H9 (cell line): Measurements from ENCODE around the gene ABHD5. TPM values are rescaled to one million over a fixed set of nuclear protein-coding genes. Genes with fewer than 3 reads are reported as not detected.

ENCODE experiments used
- DNase-seq: peaks from one replicate; pipeline ENCODE4 v3.0.0-alpha.2; 2017
- H2AFZ ChIP-seq: one replicate; pipeline ENCODE4 v1.6.1; 2013; ENCODE audit warnings: mild to moderate bottlenecking, low read length, control low read depth, moderate library complexity
- H2AK5ac ChIP-seq: 2 replicates; pipeline ENCODE4 v1.6.1; 2013; ENCODE audit warnings: low read length, control low read depth, mixed read lengths; ENCODE audit not compliant: insufficient read length
- H2BK120ac ChIP-seq: one replicate; pipeline ENCODE4 v1.6.1; 2013; ENCODE audit warnings: low read depth, mild to moderate bottlenecking, low read length, control low read depth, inconsistent platforms; ENCODE audit not compliant: poor library complexity, severe bottlenecking
- H2BK12ac ChIP-seq: 2 replicates; pipeline ENCODE4 v1.6.1; 2013; ENCODE audit warnings: low read length, control low read depth, mixed read lengths, low read depth; ENCODE audit not compliant: insufficient read length
- H2BK15ac ChIP-seq: 2 replicates; pipeline ENCODE4 v1.6.1; 2013; ENCODE audit warnings: low read depth, low read length, control low read depth
- H2BK20ac ChIP-seq: one replicate; pipeline ENCODE4 v1.6.1; 2013; ENCODE audit warnings: low read depth, mild to moderate bottlenecking, low read length, control low read depth, inconsistent platforms; ENCODE audit not compliant: poor library complexity, severe bottlenecking
- H2BK5ac ChIP-seq: 2 replicates; pipeline ENCODE4 v1.6.1; 2013; ENCODE audit warnings: low read length, control low read depth, mixed read lengths; ENCODE audit not compliant: insufficient read length
- H3K14ac ChIP-seq: 2 replicates; pipeline ENCODE4 v1.6.1; 2013; ENCODE audit warnings: low read length, control low read depth; ENCODE audit not compliant: insufficient read depth
- H3K18ac ChIP-seq: 2 replicates; pipeline ENCODE4 v1.6.1; 2013; ENCODE audit warnings: low read depth, mild to moderate bottlenecking, mixed read lengths, low read length, control low read depth; ENCODE audit not compliant: insufficient read length
- H3K23ac ChIP-seq: 2 replicates; pipeline ENCODE4 v1.6.1; 2013; ENCODE audit warnings: low read length, control low read depth, mixed read lengths, low read depth; ENCODE audit not compliant: insufficient read length
- H3K23me2 ChIP-seq: 2 replicates; pipeline ENCODE4 v1.6.1; 2013; ENCODE audit warnings: low read depth, mild to moderate bottlenecking, mixed read lengths, low read length, control low read depth; ENCODE audit not compliant: insufficient read length, poor library complexity, severe bottlenecking
- H3K27ac ChIP-seq: 2 replicates; pipeline ENCODE4 v1.5.1; 2013; ENCODE audit warnings: low read length, control low read depth, mixed read lengths, low read depth; ENCODE audit not compliant: insufficient read length
- H3K27me3 ChIP-seq: 2 replicates; pipeline ENCODE4 v1.6.1; 2013; ENCODE audit warnings: low read length, control low read depth, inconsistent platforms; ENCODE audit not compliant: insufficient read depth
- H3K4ac ChIP-seq: 2 replicates; pipeline ENCODE4 v1.6.1; 2013; ENCODE audit warnings: low read depth, mild to moderate bottlenecking, control low read depth, inconsistent platforms, low read length, moderate library complexity
- H3K4me1 ChIP-seq: 2 replicates; pipeline ENCODE4 v1.6.1; 2013; ENCODE audit warnings: low read length, control low read depth, inconsistent platforms; ENCODE audit not compliant: insufficient read depth
- H3K4me2 ChIP-seq: 2 replicates; pipeline ENCODE4 v1.6.1; 2013; ENCODE audit warnings: low read length, control low read depth, mixed read lengths; ENCODE audit not compliant: insufficient read length, insufficient read depth
- H3K56ac ChIP-seq: 2 replicates; pipeline ENCODE4 v1.6.1; 2013; ENCODE audit warnings: low read depth, mild to moderate bottlenecking, mixed read lengths, low read length, control low read depth; ENCODE audit not compliant: insufficient read length
- H3K79me1 ChIP-seq: 2 replicates; pipeline ENCODE4 v1.6.1; 2013; ENCODE audit warnings: low read depth, mild to moderate bottlenecking, moderate library complexity, low read length, control low read depth, inconsistent platforms; ENCODE audit not compliant: insufficient read depth, poor library complexity, severe bottlenecking
- H3K79me2 ChIP-seq: 2 replicates; pipeline ENCODE4 v1.6.1; 2013; ENCODE audit warnings: low read length, control low read depth, inconsistent platforms; ENCODE audit not compliant: insufficient read depth
- H3K9ac ChIP-seq: 2 replicates; pipeline ENCODE4 v1.6.1; 2013; ENCODE audit warnings: low read length, control low read depth, mixed read lengths; ENCODE audit not compliant: insufficient read length; ENCODE audit errors: extremely low read depth
- H3K9me3 ChIP-seq: one replicate; pipeline ENCODE4 v1.6.1; 2013; ENCODE audit warnings: low read depth, low read length, inconsistent platforms; ENCODE audit not compliant: control insufficient read depth
- H3T11ph ChIP-seq: one replicate; pipeline ENCODE4 v1.6.1; 2013; ENCODE audit warnings: mild to moderate bottlenecking, low read length, control low read depth, inconsistent platforms
- H4K20me1 ChIP-seq: one replicate; pipeline ENCODE4 v1.6.1; 2013; ENCODE audit not compliant: control insufficient read depth, insufficient read length, insufficient read depth
- H4K5ac ChIP-seq: 2 replicates; pipeline ENCODE4 v1.6.1; 2013; ENCODE audit warnings: low read depth, mild to moderate bottlenecking, mixed read lengths, low read length, control low read depth; ENCODE audit not compliant: insufficient read length
- H4K8ac ChIP-seq: replicated peaks from 2 replicates; pipeline ENCODE4 v1.6.1; 2013; ENCODE audit warnings: low read length, control low read depth, mixed read lengths, low read depth; ENCODE audit not compliant: insufficient read length
- H4K91ac ChIP-seq: 2 replicates; pipeline ENCODE4 v1.6.1; 2013; ENCODE audit warnings: low read depth, mild to moderate bottlenecking, moderate library complexity, mixed read lengths, low read length, control low read depth; ENCODE audit not compliant: insufficient read length
- H3K27ac Mint-ChIP-seq, 3 experiments: 2 replicates in 2 of 3; 3 replicates in 1 of 3; pipeline ENCODE4 v1.8.0; 2020 to 2021; ENCODE audit warnings: mixed read lengths in 3 of 3, mild to moderate bottlenecking in 1 of 3, moderate library complexity in 1 of 3
- H3K27me3 Mint-ChIP-seq: 2 replicates; pipeline ENCODE4 v1.8.0; 2021; ENCODE audit warnings: low read depth, mild to moderate bottlenecking, moderate library complexity, mixed read lengths
- H3K36me3 Mint-ChIP-seq, 3 experiments: 2 replicates in 2 of 3; 3 replicates in 1 of 3; pipeline ENCODE4 v1.8.0; 2020 to 2021; ENCODE audit warnings: low read depth in 3 of 3, mixed read lengths in 3 of 3; ENCODE audit not compliant: insufficient read depth in 1 of 3
- H3K4me1 Mint-ChIP-seq, 2 experiments: 2 replicates each; pipeline ENCODE4 v1.8.0; 2020; ENCODE audit warnings: mixed read lengths in 2 of 2
- H3K4me3 Mint-ChIP-seq, 2 experiments: 2 replicates in 1 of 2; 3 replicates in 1 of 2; pipeline ENCODE4 v1.8.0; 2020 to 2021; ENCODE audit warnings: mild to moderate bottlenecking in 2 of 2, mixed read lengths in 2 of 2, moderate library complexity in 1 of 2
- H3K9me3 Mint-ChIP-seq, 2 experiments: 2 replicates in 1 of 2; 3 replicates in 1 of 2; pipeline ENCODE4 v1.8.0; 2020; ENCODE audit warnings: mild to moderate bottlenecking in 2 of 2, mixed read lengths in 2 of 2, moderate library complexity in 1 of 2
- CTCF ChIP-seq: fragments of 200-600 bp; sonication (generic); conservative IDR thresholded peaks from 3 replicates; pipeline ENCODE4 v1.8.0; 2021; ENCODE audit warnings: antibody characterized with exemption, mild to moderate bottlenecking
- WGBS: extraction: QIAGEN DNeasy Blood & Tissue Kit; methylation state at CpG from one replicate; pipeline ENCODE4 v1.1.7; 2013; ENCODE audit warnings: missing lambda C conversion rate, low lambda C conversion rate, mixed read lengths; ENCODE audit not compliant: insufficient read length; ENCODE audit errors: extremely low coverage; 5-methylcytosine and 5-hydroxymethylcytosine counted together
- total RNA-seq: library from RNA; stranded (reverse); gene quantifications from 2 replicates; pipeline ENCODE4 v1.2.1, GENCODE V29; 2021

Gene ABHD5
- total RNA-seq, 1 experiment from 2014 or later, result 13.1 TPM

GRCh38 chr3:43687499-43687811, 3.3 kb upstream of the ABHD5 start:
- no peak overlapping the region for H2BK20ac ChIP-seq
- H3K9me3 ChIP-seq, result no peaks in the 10 kb centered on the region
- no peak overlapping the region for H3K14ac ChIP-seq
- H2BK120ac ChIP-seq, result no peak overlapping the region
- peaks cover 0 to 19% (median 2%) of the 10 kb centered on the region in 3 experiments; a peak in 3 of 7 replicates for H3K36me3 Mint-ChIP-seq
- no peak overlapping the region for H3K18ac ChIP-seq
- H3K56ac ChIP-seq, result no peak overlapping the region
- no CpG with 5 or more reads among the region's 1 CpG for WGBS
- peaks cover 3% of the 10 kb centered on the region; the same call in 1 of the 2 replicates for H3K4me1 ChIP-seq
- H3K27ac Mint-ChIP-seq, result no peak overlapping the region
- H3K27ac ChIP-seq, result no peak overlapping the region
- H4K20me1 ChIP-seq, result no peaks in the 10 kb centered on the region
- no peak overlapping the region for H3T11ph ChIP-seq
- no peaks in the 10 kb centered on the region for H3K79me1 ChIP-seq
- no peak overlapping the region for H2BK12ac ChIP-seq
- no peak overlapping the region for H2AFZ ChIP-seq
- H2BK5ac ChIP-seq, result no peak overlapping the region
- H4K8ac ChIP-seq, result no peak overlapping the region
- H3K27me3 ChIP-seq, result no peaks in the 10 kb centered on the region
- H3K4me1 Mint-ChIP-seq, result peaks cover 21% of the 10 kb centered on the region in 2 experiments
- no peak overlapping the region for H3K4me2 ChIP-seq
- H3K9me3 Mint-ChIP-seq, result peaks cover 0 to 7% of the 10 kb centered on the region in 2 experiments; a peak in 4 of 5 replicates
- no peaks in the 10 kb centered on the region for H3K79me2 ChIP-seq
- H3K4me3 Mint-ChIP-seq, result no peak overlapping the region
- H4K5ac ChIP-seq, result no peak overlapping the region
- H3K4ac ChIP-seq, result no peak overlapping the region
- no peak for TF ChIP-seq CTCF
- H3K9ac ChIP-seq, result no peak overlapping the region
- no peaks in the 10 kb centered on the region for H3K23me2 ChIP-seq
- no peaks in the 10 kb centered on the region; the same call in 1 of the 2 replicates for H3K27me3 Mint-ChIP-seq
- H2AK5ac ChIP-seq, result no peak overlapping the region
- no peak overlapping the region for H4K91ac ChIP-seq
- no peak overlapping the region for H2BK15ac ChIP-seq
- H3K23ac ChIP-seq, result no peak overlapping the region
- DNase-seq, result no peak
